Testis (tissue), 2 donors: ENCODE results near the gene TPPP2.

Experiments used
- CTCF ChIP-seq, 3 experiments: fragments of 450-650 bp in 2 of 3; fragments of 200-600 bp in 1 of 3; sonication (generic) in 1 of 3; IDR thresholded peaks; one replicate each; pipeline ENCODE4 v1.5.1; 2016 to 2019; ENCODE audit warnings: antibody characterized with exemption in 3 of 3, mild to moderate bottlenecking in 2 of 3, moderate library complexity in 1 of 3
- POLR2A ChIP-seq: fragments of 450-650 bp; IDR thresholded peaks from one replicate; pipeline ENCODE4 v1.6.1; 2017; ENCODE audit warnings: antibody characterized with exemption, mild to moderate bottlenecking, moderate library complexity

DNA sequence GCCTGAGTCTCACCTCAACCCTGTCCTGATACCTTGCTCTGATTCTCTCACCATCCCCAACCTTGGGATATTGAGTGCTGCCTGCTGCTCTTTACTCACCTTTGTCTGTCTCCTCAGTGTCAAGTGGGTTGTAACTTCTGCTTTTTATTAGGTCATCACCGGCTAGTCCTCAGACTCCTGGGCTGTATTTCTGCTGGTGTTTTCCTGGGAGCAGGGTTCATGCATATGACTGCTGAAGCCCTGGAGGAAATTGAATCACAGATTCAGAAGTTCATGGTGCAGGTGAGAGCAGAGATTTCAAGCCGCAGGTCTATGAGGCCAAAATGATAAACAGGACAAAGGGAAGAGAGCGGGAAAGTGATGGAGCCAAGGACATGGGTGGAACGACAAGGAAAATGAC is 30.4 kb upstream of the TPPP2 start:
- TF ChIP-seq CTCF (IDR thresholded peaks at IDR 0.05) (no peak), POLR2A (no peak)
